ENCODE results near the gene ZNF37A.

Gene ZNF37A

DNA sequence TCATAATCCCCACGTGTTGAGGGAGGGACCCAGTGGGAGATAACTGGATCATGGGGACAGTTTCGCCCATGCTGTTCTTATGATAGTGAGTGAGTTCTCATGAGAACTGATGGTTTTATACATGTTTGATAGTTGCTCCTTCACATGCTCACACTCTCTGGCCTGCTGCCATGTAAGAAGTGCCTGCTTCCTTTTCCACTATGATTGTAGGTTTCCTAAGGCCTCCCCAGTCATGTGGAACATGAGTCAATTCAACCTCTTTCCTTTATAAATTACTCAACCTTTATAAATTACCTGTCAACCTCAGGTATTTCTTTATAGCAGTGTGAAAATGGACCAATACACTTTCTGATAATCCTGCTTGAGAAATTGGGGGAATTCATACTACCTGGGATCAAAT lies 80.2 kb downstream of the ZNF37A start:
- H4K20me1 ChIP-seq (ENCODE audit: insufficient read depth) = no peaks in the 10 kb centered on the region
- TF ChIP-seq, protein P1, sequence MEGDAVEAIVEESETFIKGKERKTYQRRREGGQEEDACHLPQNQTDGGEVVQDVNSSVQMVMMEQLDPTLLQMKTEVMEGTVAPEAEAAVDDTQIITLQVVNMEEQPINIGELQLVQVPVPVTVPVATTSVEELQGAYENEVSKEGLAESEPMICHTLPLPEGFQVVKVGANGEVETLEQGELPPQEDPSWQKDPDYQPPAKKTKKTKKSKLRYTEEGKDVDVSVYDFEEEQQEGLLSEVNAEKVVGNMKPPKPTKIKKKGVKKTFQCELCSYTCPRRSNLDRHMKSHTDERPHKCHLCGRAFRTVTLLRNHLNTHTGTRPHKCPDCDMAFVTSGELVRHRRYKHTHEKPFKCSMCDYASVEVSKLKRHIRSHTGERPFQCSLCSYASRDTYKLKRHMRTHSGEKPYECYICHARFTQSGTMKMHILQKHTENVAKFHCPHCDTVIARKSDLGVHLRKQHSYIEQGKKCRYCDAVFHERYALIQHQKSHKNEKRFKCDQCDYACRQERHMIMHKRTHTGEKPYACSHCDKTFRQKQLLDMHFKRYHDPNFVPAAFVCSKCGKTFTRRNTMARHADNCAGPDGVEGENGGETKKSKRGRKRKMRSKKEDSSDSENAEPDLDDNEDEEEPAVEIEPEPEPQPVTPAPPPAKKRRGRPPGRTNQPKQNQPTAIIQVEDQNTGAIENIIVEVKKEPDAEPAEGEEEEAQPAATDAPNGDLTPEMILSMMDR (conservative IDR thresholded peaks at IDR 0.05; ENCODE audit: low read depth, low read length) = no peak
- no peaks in the 10 kb centered on the region for H3K4me1 ChIP-seq (ENCODE audit: low read depth, poor library complexity, severe bottlenecking)
- H3K79me2 ChIP-seq (ENCODE audit: insufficient read depth, low read depth) = no peaks in the 10 kb centered on the region
- H2AFZ ChIP-seq (ENCODE audit: low read depth) = no peak overlapping the region
- H3K4me3 ChIP-seq (IDR thresholded peaks at IDR 0.05; ENCODE audit: insufficient read depth, low read depth, low read length) = no peak overlapping the region
- H3K4me2 ChIP-seq = no peak overlapping the region
- H3K9ac ChIP-seq = no peak overlapping the region
- no peak overlapping the region for H3K27ac ChIP-seq
- no peaks in the 10 kb centered on the region for H3K27me3 ChIP-seq (ENCODE audit: insufficient read depth, low read depth)
- no peaks in the 10 kb centered on the region for H3K36me3 ChIP-seq (ENCODE audit: insufficient read depth)

DNA sequence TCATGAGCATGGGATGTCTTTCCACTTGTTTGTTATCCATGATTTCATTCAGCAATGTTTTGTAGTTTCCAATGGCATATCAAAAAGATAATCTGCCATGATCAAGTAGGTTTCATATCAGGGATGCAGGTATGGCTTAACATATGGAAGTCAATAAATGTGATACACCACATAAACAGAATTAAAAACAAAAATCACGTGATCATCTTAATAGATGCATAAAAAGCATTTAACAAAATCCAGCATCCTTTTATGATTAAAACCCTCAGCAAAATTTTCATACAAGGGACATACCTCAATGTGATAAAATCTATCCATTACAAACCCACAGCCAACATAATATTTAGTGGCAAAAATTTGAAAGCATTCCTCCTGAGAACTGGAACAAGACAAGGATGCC lies 90.3 kb downstream of the ZNF37A start:
- no peaks in the 10 kb centered on the region for H3K4me1 ChIP-seq (ENCODE audit: low read depth, poor library complexity, severe bottlenecking)
- no peak overlapping the region for H3K4me2 ChIP-seq
- no peaks in the 10 kb centered on the region for H3K79me2 ChIP-seq (ENCODE audit: insufficient read depth, low read depth)
- H2AFZ ChIP-seq (ENCODE audit: low read depth) = no peak overlapping the region
- TF ChIP-seq, protein P1 (conservative IDR thresholded peaks at IDR 0.05; ENCODE audit: low read depth, low read length) = no peak
- H3K9ac ChIP-seq = no peak overlapping the region
- no peaks in the 10 kb centered on the region for H3K36me3 ChIP-seq (ENCODE audit: insufficient read depth)
- no peaks in the 10 kb centered on the region for H4K20me1 ChIP-seq (ENCODE audit: insufficient read depth)
- H3K27me3 ChIP-seq (ENCODE audit: insufficient read depth, low read depth) = no peaks in the 10 kb centered on the region
- no peak overlapping the region for H3K27ac ChIP-seq
- no peak overlapping the region for H3K4me3 ChIP-seq (IDR thresholded peaks at IDR 0.05; ENCODE audit: insufficient read depth, low read depth, low read length)
